Lower leg skin (tissue), 4 donors: ENCODE data around the gene KCNQ2. TPM values are rescaled to one million over a fixed set of nuclear protein-coding genes. Genes with fewer than 3 reads are reported as not detected.

ENCODE experiments used
- DNase-seq, 2 donors: peaks; one replicate each; pipeline ENCODE4 v3.0.0-alpha.2; 2019; ENCODE audit warnings: low spot score in 2 of 2
- H3K4me3 ChIP-seq: fragments of 200-600 bp; sonication (generic); 2 replicates; pipeline ENCODE4 v1.5.1; 2017; ENCODE audit warnings: mild to moderate bottlenecking, low read depth; ENCODE audit not compliant: poor library complexity, severe bottlenecking
- CTCF ChIP-seq, 3 donors: fragments of 450-650 bp; IDR thresholded peaks; one replicate each; pipeline ENCODE4 v1.5.1; 2016; ENCODE audit warnings: antibody characterized with exemption in 3 of 3, mild to moderate bottlenecking in 3 of 3, moderate library complexity in 2 of 3
- POLR2A ChIP-seq, 2 donors: fragments of 450-650 bp; IDR thresholded peaks; one replicate each; pipeline ENCODE4 v1.6.1; 2016 to 2017; ENCODE audit warnings: antibody characterized with exemption in 2 of 2, mild to moderate bottlenecking in 1 of 2, moderate library complexity in 1 of 2
- WGBS, 2 donors: methylation state at CpG; one replicate each; pipeline ENCODE4 v1.1.5; 2018; 5-methylcytosine and 5-hydroxymethylcytosine counted together
- intact Hi-C: fragments of 100-400 bp; cut with DNase I; formaldehyde crosslinking; loops from one replicate; pipeline ENCODE4 v1.15.0; 2023; ENCODE audit warnings: low total_unique reads
- total RNA-seq, 4 donors: library from RNA; depleted of rRNA; stranded (reverse); fragments of >200 nt; gene quantifications; one replicate each; pipeline ENCODE4 v1.1.0, GENCODE V29; 2016

KCNQ2 gene
- total RNA-seq, 4 donors from 2014 or later: not detected

DNA sequence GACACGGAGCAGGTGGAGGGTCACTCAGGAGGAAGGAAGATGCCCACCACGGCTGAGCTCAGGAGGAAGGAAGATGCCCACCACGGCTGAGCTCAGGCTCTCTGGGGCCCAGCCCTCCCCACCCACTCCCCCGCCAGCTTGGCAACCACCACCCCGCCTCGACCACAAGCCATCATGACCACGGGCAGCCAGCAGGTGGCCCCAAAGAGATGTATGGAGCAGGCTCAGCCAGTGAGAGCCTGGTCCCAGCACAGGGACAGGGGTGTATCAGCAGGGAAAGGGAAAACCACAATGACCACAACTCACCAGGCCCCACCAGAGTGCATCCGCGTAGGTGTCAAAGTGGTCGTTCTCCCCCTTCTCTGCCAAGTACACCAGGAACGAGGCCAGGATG is 30.4 kb downstream of the KCNQ2 start:
- intact Hi-C loops: no loop called here
- H3K4me3 ChIP-seq: no peak overlapping the region
- 37 to 65% methylated on average over 5 to 11 of the region's 11 CpGs for WGBS, 2 donors
- TF ChIP-seq POLR2A (IDR thresholded peaks at IDR 0.05): no peak
- no peak for TF ChIP-seq CTCF (IDR thresholded peaks at IDR 0.05)
- DNase-seq: peak in 1 of 2 donors; percentile 19

DNA sequence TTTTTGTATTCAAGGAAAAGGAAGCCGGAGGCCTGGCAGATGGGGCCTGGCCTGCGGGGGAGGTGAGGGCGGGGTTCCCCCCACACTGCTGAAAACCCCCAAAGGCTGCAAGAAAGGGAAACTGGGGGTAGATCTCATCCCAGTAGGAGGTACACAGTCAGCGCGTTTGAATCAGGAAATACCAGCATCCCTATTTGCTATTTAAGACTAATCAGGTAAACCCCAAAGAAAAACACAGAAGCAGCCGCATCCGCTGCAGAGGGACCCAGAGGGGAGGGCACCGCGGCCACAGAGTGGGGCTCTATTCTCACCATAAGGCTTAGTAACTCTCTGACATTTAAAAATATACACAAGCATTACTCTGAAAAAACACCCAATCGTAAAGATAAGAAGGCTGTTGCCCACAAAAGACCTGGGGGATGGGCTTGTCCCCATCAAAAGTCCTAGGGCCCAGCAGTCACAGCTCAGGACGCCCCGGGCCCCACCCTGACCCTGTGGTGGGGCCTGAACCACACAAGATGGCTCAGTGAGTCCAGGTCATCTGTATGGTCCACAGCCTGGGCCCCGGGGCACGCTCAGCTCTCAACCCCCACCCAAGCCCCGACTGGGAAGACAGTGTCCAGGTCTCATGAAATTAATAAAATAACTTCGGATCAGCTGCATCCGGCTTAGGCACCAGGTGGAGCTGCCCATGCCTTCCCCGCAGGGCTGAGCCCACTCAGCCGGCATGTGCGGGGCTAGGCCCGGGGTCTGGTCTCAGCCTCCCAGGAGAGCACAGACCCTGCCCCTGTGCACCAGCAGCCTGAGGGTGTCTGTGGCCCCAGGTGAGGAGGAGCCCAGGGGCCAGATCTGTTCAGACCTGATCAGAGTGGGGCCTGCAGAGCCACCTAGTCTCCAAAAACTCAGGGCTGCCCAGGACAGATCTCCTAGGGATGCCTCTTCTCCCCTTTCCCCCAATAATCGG is 31.0 kb downstream of the KCNQ2 start:
- no peak for DNase-seq
- intact Hi-C loops: no loop called here
- H3K4me3 ChIP-seq: no peak overlapping the region
- 59 to 62% methylated on average over 21 to 22 of the region's 22 CpGs for WGBS, 2 donors
- TF ChIP-seq CTCF (IDR thresholded peaks at IDR 0.05): no peak
- TF ChIP-seq POLR2A (IDR thresholded peaks at IDR 0.05): no peak

DNA sequence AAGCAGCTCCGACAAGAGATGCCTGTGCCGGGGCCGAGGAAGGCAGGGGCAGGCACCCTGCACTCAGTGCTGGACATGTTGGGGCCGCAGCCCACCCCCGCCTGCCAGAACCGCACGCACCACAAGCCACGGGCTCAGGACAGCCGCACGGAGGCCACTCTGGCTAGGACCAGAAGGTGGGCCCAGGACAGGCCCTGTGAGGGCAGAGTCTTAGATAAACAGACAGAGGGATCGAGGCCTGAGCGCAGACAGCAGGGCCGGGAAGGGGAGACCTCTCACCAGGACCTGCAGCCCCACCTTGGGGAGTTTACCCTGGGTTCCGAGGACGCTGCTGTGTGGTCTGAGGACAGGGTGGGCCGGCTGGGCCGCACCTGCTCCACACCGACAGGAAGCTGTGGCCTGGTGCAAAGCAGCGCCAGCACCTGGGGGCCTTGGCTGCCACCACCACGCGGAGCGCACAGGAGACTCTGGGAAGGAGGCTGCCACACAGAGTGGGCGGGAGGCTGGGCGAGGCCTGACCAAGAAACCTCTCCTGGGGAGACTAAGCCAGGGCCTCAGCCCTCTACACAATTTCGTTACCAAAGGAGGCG is 32.0 kb downstream of the KCNQ2 start:
- intact Hi-C loops: no loop called here
- H3K4me3 ChIP-seq: no peak overlapping the region
- TF ChIP-seq CTCF (IDR thresholded peaks at IDR 0.05) (no peak), POLR2A (IDR thresholded peaks at IDR 0.05) (no peak)
- 82 to 83% methylated on average over 17 to 26 of the region's 26 CpGs for WGBS, 2 donors
- DNase-seq: no peak

DNA sequence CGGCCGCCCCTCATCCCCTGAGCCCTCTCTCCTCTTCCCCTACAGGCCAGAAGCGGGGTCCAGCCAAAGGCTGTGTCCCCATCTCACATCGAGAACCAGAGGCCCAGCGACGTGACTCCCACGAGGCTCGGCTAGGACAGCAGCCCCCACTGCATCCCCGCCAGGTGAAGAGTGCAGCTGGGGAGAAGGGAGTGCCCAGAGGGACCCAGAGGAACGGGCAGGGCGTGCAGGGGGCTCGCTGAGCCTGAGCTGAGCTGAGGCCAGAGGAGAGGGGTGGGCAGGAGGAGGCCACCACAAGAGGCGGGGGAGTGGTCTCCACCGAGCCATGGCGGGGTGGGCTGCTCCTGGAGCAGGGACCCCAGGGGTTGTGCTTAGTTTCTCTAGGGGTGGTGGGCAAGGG is 32.6 kb downstream of the KCNQ2 start:
- no peak for DNase-seq
- 82 to 85% methylated on average over 14 to 15 of the region's 15 CpGs for WGBS, 2 donors
- no peak for TF ChIP-seq CTCF (IDR thresholded peaks at IDR 0.05)
- no peak for TF ChIP-seq POLR2A (IDR thresholded peaks at IDR 0.05)
- H3K4me3 ChIP-seq: no peak overlapping the region
- intact Hi-C loops: no loop called here

GRCh38 chr20:63438121-63438520 is 34.3 kb downstream of the KCNQ2 start:
- intact Hi-C loops: no loop called here
- TF ChIP-seq POLR2A (IDR thresholded peaks at IDR 0.05): no peak
- TF ChIP-seq CTCF (IDR thresholded peaks at IDR 0.05): no peak
- no peak for DNase-seq
- H3K4me3 ChIP-seq: no peak overlapping the region
- 64 to 71% methylated on average over 7 to 10 of the region's 12 CpGs for WGBS, 2 donors
